Stimulated activated CD8-positive, alpha-beta memory T cell treated with anti-CD3 and anti-CD28 coated beads, Interleukin-12 subunit alpha, Interleukin-12 subunit beta, amount 100 ng/mL, for 24 hours (primary cell): ENCODE results near the gene CBX4.
"Not testable (repeated sequence)": the region's sequence is repeated elsewhere in the genome, so short reads cannot be mapped to it uniquely, and the experiment has no call there.

Experiments used
- DNase-seq: peaks from one replicate; pipeline ENCODE4 v3.0.0-alpha.2; 2020; ENCODE audit errors: extremely low read depth

The CBX4 gene

DNA sequence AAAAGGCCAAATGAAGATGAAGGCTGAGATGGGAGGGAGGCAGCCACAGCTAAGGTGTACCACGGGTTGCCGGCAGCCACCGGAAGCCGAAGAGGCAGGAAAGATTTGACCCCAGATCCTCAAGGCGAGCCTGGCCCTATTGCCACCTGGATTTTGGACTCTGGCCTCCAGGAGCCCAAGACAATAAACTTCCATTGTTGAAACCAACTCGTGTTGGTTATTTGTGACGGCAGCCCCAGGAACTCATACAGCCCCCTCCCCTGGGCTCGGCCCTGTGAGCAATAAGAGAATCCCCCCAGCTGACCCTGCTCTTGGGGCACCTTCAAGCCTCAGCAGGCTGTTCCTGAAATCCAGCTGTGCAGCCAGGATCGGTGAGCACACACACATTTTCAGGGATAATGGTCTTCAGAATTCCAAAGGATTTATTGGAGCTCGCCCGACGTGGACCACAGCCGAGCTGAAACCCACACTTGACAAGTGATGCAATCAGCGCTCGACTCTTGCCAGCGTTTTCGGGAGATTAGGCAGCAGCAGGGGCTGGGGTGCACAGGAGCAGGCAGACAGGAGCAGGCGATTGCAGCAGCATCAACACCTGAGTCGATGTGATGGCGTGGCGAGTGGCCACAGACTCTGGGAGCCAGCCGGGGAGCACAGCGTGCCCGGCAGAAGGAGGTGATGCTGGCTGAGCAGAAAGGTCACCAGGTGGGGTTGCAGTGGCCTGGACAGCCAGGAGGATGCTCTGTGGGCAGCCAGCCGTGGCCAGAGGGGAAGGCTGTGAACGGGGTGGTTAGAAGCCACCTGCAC lies 22.4 kb upstream of the CBX4 start:
- no peak for DNase-seq

GRCh38 chr17:79859676-79860615 lies 20.7 kb upstream of the CBX4 start:
- no peak for DNase-seq

- DNase-seq: no peak
These were observed 17.9 kb upstream of the CBX4 start for GRCh38 chr17:79857095-79857494.

DNA sequence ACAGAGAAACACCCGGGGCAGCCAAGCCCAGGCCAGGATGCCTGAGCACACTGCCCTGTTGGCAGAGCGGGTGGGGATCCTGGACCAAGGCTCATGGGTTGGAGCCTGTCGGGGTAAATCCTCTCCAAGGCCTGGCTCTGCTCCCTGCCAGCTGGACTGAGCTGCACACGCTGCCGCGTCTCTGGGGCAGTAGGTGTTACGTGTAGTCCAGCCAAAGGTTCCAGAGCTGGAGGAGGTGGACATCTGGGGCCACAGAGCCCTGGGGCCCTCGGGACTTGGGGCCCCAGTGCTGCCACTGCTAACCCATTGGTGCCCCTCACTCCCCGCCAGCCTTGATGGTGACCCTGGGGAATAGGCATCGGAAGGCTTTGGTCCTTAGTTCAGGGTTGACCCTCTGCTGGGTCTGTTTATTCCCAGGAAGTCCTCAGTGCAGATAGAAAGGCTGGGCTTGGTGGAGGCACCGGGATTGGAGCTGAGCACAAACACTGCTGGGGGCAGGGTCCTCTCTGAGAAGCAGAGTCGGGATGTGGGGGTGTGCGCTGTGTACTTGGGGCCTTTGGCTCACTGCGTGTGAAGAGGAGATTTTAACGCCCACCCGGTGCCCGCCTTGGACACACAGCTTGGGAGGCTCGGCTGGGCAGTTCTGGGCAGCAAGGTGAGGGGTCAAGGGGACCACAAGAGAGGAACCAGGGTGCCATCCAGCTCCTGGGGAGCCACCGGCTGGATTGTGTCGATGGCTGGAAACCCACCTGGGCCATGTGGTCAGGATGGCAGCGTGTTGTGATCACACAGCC lies 16.3 kb upstream of the CBX4 start:
- DNase-seq: no peak

GRCh38 chr17:79854080-79855060 lies 15.1 kb upstream of the CBX4 start:
- DNase-seq: no peak

- DNase-seq: not testable (repeated sequence)
These were observed 13.9 kb upstream of the CBX4 start for GRCh38 chr17:79853168-79853567.

DNA sequence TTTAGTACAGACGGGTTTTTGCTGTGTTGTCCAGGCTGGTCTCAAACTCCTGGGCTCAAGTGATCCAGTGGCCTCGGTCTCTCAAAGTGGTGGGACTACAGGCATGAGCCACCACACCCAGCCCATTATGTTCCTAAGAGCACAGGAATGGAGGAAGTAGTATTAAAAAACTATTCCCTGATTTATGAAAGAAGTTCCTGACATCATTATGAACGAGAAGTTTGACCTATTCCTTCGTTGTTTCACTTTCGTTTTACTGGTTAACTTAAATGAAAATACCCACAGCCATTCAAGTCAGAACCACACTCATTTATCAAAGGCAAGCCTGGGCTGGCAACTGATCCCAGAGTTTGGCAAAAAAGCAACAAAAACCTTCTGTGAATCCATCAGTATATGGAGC lies 13.5 kb upstream of the CBX4 start:
- DNase-seq: no peak

GRCh38 chr17:79851461-79851817 lies 12.2 kb upstream of the CBX4 start:
- DNase-seq: no peak

- DNase-seq: no peak
These were observed 11.6 kb upstream of the CBX4 start for GRCh38 chr17:79850571-79851460.

DNA sequence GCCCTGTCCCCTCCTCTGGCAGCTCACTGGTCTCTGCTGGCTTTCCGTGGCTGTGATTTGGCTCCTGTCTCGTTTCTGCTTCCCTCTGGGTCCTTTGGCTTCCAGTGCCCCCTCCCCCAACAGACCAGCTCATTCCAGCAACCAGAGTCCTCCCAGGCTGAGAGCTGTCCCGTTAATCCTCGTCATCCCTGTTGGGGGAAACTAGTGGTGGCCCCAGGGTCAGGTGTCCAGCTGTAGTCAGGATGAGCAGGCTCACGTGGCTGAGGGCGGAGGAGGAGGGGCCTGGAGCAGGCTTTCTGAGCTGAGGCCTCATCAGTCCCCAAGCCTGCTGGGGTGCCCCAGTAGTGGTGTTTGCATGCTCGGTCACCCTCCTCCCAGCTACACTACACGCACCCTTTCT lies 10.7 kb upstream of the CBX4 start:
- DNase-seq: no peak

- DNase-seq: no peak
These were observed 9.1 kb upstream of the CBX4 start for GRCh38 chr17:79848370-79848766.

DNA sequence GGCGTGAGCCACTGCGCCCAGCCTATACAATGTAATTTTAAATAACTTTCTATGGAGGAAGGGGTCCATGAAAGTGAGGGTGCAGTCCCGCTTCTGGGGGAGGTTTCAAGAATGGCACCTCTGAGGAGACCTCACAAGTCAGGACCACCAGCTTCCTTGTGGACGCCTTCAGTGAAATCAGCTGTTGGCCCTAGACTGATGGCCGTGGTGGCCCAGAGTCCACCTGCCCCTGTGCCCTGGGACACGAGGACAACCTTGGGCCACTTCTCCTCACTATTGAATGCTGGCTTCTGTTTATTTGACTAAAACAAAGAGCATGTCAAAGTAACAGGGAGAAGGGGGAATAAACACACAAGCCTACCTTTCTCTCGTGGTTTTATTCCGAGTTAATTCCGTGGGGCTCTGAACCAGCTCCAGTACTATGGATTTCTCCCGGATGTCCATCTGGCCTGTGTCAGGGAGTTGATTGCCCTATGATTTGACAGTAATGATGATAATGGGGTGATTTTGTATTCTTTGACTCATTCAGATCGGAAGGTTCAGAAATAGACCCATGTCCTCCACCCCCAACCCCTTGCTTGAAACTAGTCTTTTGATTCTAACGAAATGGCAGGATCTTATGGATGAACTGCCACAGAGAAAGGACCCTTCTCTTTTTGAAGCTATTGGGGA lies 8.6 kb upstream of the CBX4 start:
- DNase-seq: no peak

GRCh38 chr17:79845601-79845949 lies 6.3 kb upstream of the CBX4 start:
- no peak for DNase-seq

DNA sequence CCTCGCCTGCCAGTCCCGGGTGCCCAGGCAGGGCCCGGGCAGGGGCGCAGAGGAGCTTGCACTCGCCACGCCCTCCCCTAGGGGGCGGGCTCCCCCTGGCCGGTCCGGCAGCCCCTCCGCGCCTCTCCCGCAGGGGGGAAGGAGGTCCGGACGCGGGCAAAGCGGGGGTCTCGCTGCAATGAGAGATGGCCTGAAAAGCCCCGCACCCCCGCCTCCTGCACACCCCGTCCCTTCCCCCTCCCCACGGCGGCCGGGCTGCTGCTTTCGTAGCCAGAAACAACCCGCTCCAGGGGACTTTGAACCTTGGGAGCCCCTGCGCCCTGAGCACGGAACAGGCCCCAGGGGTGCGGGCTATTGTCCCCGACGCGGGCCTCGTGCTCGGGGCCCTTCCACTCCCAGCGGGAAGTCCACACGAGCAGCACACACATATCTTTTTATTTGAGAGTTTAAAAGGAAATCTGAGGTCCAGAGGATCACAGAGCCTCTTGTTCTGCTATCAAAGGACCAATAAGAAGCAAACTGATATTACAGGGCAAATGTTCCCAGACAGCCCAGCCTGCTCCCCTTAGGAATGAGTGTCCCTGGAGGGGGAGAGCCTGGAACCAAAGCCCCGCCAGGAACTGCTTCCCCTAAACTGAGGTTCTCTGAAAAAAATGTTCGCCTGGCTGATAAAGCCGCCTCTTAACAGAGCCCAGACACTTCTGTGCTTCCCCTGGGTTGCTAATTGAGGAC lies 5.8 kb upstream of the CBX4 start:
- DNase-seq: no peak

- DNase-seq: no peak
These were observed 4.9 kb upstream of the CBX4 start for GRCh38 chr17:79843816-79844800.

- DNase-seq: no peak
These were observed 4.2 kb upstream of the CBX4 start for GRCh38 chr17:79843474-79843815.

GRCh38 chr17:79842656-79843473 lies 3.6 kb upstream of the CBX4 start:
- no peak for DNase-seq
